Measurements from ENCODE around the gene LRIT3. TPM values are rescaled to one million over a fixed set of nuclear protein-coding genes. Genes with fewer than 3 reads are reported as not detected.

Gene LRIT3
- total and polyA plus RNA-seq, 2 of the 13 experiments (the other 11 are each of a cell fraction or from before 2014, with no cell fraction given), result 0.03 TPM; not detected in 1

GRCh38 chr4:109801895-109802319 lies 46.0 kb upstream of the LRIT3 start, which contains the start of gene CFI (continued):
- TF ChIP-seq SIX1 (CRISPR knock-in tag; IDR thresholded peaks at IDR 0.05; ENCODE audit: borderline replicate concordance), result 0 out of 2 replicates have a peak, but pooled peaks have one; percentile 28
- TF ChIP-seq GFI1 (CRISPR knock-in tag; IDR thresholded peaks at IDR 0.05; ENCODE audit: borderline replicate concordance), result no peak
- TF ChIP-seq GABPB1 (CRISPR knock-in tag; IDR thresholded peaks at IDR 0.05), result no peak
- TF ChIP-seq GATAD2A (CRISPR knock-in tag; IDR thresholded peaks at IDR 0.05), result peak; percentile 53; the same call in 1 of the 2 replicates
- peak; percentile 73 for TF ChIP-seq ARID5B (CRISPR knock-in tag; IDR thresholded peaks at IDR 0.05)
- no peak for TF ChIP-seq RXRA (CRISPR knock-in tag; IDR thresholded peaks at IDR 0.05)
- TF ChIP-seq TCF7L2 (IDR thresholded peaks at IDR 0.05; ENCODE audit: low read depth, low read length), result no peak
- TF ChIP-seq ATF6 (CRISPR knock-in tag; conservative IDR thresholded peaks at IDR 0.05), result no peak
- TF ChIP-seq YEATS4 (CRISPR knock-in tag; IDR thresholded peaks at IDR 0.05; ENCODE audit: borderline replicate concordance), result no peak
- no peak for TF ChIP-seq CEBPZ (IDR thresholded peaks at IDR 0.05; ENCODE audit: low read length)
- no peak for TF ChIP-seq THAP8 (CRISPR knock-in tag; IDR thresholded peaks at IDR 0.05; ENCODE audit: borderline replicate concordance)
- no peak for TF ChIP-seq TP53 (CRISPR knock-in tag; conservative IDR thresholded peaks at IDR 0.05)
- TF ChIP-seq HNF4A (CRISPR knock-in tag; IDR thresholded peaks at IDR 0.05), result peak; percentile 75

Data from HepG2 (cell line).